ENCODE results near the gene GAD2.
"Not testable (repeated sequence)": the region's sequence is repeated elsewhere in the genome, so short reads cannot be mapped to it uniquely, and the experiment has no call there.

The GAD2 gene

GRCh38 chr10:26314265-26315013 is 97.9 kb downstream of the GAD2 start:
- no peak for DNase-seq (ENCODE audit: low read depth in 2 of 2)

- no peak for DNase-seq (ENCODE audit: low read depth in 2 of 2)
These were observed 102.1 kb downstream of the GAD2 start for GRCh38 chr10:26318672-26319071.

GRCh38 chr10:26323219-26323618 is 106.6 kb downstream of the GAD2 start:
- DNase-seq (ENCODE audit: low read depth in 2 of 2): no peak

- DNase-seq (ENCODE audit: low read depth in 2 of 2): no peak
These were observed 110.3 kb downstream of the GAD2 start for GRCh38 chr10:26326851-26327250.

GRCh38 chr10:26327811-26328210 is 111.2 kb downstream of the GAD2 start:
- no peak for DNase-seq (ENCODE audit: low read depth in 2 of 2)

GRCh38 chr10:26331371-26331770 is 114.8 kb downstream of the GAD2 start:
- no peak for DNase-seq (ENCODE audit: low read depth in 2 of 2)

GRCh38 chr10:26334232-26334931 is 117.8 kb downstream of the GAD2 start:
- no peak for DNase-seq (ENCODE audit: low read depth in 2 of 2)

- peak; percentile 42 to 43 for DNase-seq (ENCODE audit: low read depth in 2 of 2)
These were observed 118.5 kb downstream of the GAD2 start for GRCh38 chr10:26334932-26335573.

GRCh38 chr10:26335574-26336093 is 119.1 kb downstream of the GAD2 start:
- no peak for DNase-seq (ENCODE audit: low read depth in 2 of 2)

- no peak for DNase-seq (ENCODE audit: low read depth in 2 of 2)
These were observed 120.4 kb downstream of the GAD2 start for GRCh38 chr10:26336979-26337378.

GRCh38 chr10:26341701-26342100 is 125.1 kb downstream of the GAD2 start:
- no peak for DNase-seq (ENCODE audit: low read depth in 2 of 2)

GRCh38 chr10:26348821-26349417 is 132.3 kb downstream of the GAD2 start:
- not testable (repeated sequence) for DNase-seq (ENCODE audit: low read depth in 2 of 2)
